ENCODE results near the gene SCEL. TPM values are rescaled to one million over a fixed set of nuclear protein-coding genes. Genes with fewer than 3 reads are reported as not detected.
"Not testable (repeated sequence)": the region's sequence is repeated elsewhere in the genome, so short reads cannot be mapped to it uniquely, and the experiment has no call there.

The SCEL gene
- total RNA-seq, 4 donors from 2014 or later = not detected

GRCh38 chr13:77515785-77516184 is 19.7 kb upstream of the SCEL start:
- H3K4me3 ChIP-seq = no peak overlapping the region
- TF ChIP-seq POLR2A (IDR thresholded peaks at IDR 0.05) = no peak
- TF ChIP-seq, protein P1, sequence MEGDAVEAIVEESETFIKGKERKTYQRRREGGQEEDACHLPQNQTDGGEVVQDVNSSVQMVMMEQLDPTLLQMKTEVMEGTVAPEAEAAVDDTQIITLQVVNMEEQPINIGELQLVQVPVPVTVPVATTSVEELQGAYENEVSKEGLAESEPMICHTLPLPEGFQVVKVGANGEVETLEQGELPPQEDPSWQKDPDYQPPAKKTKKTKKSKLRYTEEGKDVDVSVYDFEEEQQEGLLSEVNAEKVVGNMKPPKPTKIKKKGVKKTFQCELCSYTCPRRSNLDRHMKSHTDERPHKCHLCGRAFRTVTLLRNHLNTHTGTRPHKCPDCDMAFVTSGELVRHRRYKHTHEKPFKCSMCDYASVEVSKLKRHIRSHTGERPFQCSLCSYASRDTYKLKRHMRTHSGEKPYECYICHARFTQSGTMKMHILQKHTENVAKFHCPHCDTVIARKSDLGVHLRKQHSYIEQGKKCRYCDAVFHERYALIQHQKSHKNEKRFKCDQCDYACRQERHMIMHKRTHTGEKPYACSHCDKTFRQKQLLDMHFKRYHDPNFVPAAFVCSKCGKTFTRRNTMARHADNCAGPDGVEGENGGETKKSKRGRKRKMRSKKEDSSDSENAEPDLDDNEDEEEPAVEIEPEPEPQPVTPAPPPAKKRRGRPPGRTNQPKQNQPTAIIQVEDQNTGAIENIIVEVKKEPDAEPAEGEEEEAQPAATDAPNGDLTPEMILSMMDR (IDR thresholded peaks at IDR 0.05) = no peak
- no peak for DNase-seq
- H3K4me1 ChIP-seq = no peaks in the 10 kb centered on the region
- H3K36me3 ChIP-seq = no peaks in the 10 kb centered on the region
- no peak overlapping the region for H3K27ac ChIP-seq
- no peaks in the 10 kb centered on the region for H3K27me3 ChIP-seq
- H3K9me3 ChIP-seq = no peaks in the 10 kb centered on the region

GRCh38 chr13:77516342-77516789 is 19.1 kb upstream of the SCEL start:
- Histone ChIP-seq H3K27ac (no peak overlapping the region), H3K9me3 (no peaks in the 10 kb centered on the region), H3K36me3 (no peaks in the 10 kb centered on the region), H3K4me1 (no peaks in the 10 kb centered on the region), H3K27me3 (no peaks in the 10 kb centered on the region), H3K4me3 (no peak overlapping the region)
- TF ChIP-seq, protein P1 (IDR thresholded peaks at IDR 0.05) = no peak
- TF ChIP-seq POLR2A (IDR thresholded peaks at IDR 0.05) = no peak
- DNase-seq = no peak

DNA sequence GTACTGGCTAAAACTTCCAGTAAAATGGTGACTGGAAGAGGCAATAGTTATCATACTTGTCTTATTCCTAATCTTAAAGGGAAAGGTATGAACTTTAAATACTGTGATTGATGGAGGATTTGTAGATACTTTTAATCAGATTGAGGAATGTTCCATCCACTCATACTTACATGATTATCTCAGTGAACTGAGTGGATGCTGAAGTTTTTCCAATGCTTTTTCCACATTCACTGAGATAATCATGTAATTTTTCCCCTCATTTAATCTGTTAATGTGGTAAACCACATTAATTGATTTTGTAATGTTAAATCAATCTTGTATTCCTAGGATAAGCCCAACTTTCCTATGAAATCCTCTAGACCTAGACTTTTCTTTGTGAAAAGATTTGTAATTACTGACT is 17.2 kb upstream of the SCEL start:
- Histone ChIP-seq H3K36me3 (no peaks in the 10 kb centered on the region), H3K27me3 (no peaks in the 10 kb centered on the region), H3K4me3 (no peak overlapping the region), H3K4me1 (no peaks in the 10 kb centered on the region), H3K27ac (no peak overlapping the region), H3K9me3 (no peaks in the 10 kb centered on the region)
- TF ChIP-seq, protein P1 (IDR thresholded peaks at IDR 0.05) = no peak
- no peak for TF ChIP-seq POLR2A (IDR thresholded peaks at IDR 0.05)
- DNase-seq = no peak

GRCh38 chr13:77519396-77519795 is 16.1 kb upstream of the SCEL start:
- not testable (repeated sequence) for H3K4me1 ChIP-seq

GRCh38 chr13:77519808-77520207 is 15.7 kb upstream of the SCEL start:
- Histone ChIP-seq H3K27ac (no peak overlapping the region), H3K27me3 (no peaks in the 10 kb centered on the region), H3K4me3 (no peak overlapping the region), H3K4me1 (no peaks in the 10 kb centered on the region), H3K9me3 (no peaks in the 10 kb centered on the region), H3K36me3 (no peaks in the 10 kb centered on the region)
- TF ChIP-seq, protein P1 (IDR thresholded peaks at IDR 0.05) = no peak
- no peak for TF ChIP-seq POLR2A (IDR thresholded peaks at IDR 0.05)
- no peak for DNase-seq

More at GRCh38 chr13:77519396-77519795, 16.1 kb upstream of the SCEL start:
- not testable (repeated sequence) for H3K4me3 ChIP-seq, H3K9me3 ChIP-seq, DNase-seq, H3K27ac ChIP-seq, H3K36me3 ChIP-seq, H3K27me3 ChIP-seq

GRCh38 chr13:77521194-77521593 is 14.3 kb upstream of the SCEL start:
- Histone ChIP-seq H3K27me3 (no peaks in the 10 kb centered on the region), H3K27ac (no peak overlapping the region), H3K9me3 (no peaks in the 10 kb centered on the region), H3K4me1 (no peaks in the 10 kb centered on the region), H3K36me3 (no peaks in the 10 kb centered on the region), H3K4me3 (no peak overlapping the region)
- no peak for TF ChIP-seq POLR2A (IDR thresholded peaks at IDR 0.05)
- TF ChIP-seq, protein P1 (IDR thresholded peaks at IDR 0.05) = no peak
- no peak for DNase-seq

All from Peyer's patch (tissue), 4 donors.